Activated CD4-positive, alpha-beta T cell treated with anti-CD3 and anti-CD28 coated beads for 24 hours (primary cell): ENCODE measurements around the gene SLC12A8.

Experiments used
- DNase-seq, 2 donors: peaks; one replicate each; pipeline ENCODE4 v3.0.0-alpha.2; 2020; ENCODE audit warnings: low read depth in 2 of 2

SLC12A8 gene, protein sequence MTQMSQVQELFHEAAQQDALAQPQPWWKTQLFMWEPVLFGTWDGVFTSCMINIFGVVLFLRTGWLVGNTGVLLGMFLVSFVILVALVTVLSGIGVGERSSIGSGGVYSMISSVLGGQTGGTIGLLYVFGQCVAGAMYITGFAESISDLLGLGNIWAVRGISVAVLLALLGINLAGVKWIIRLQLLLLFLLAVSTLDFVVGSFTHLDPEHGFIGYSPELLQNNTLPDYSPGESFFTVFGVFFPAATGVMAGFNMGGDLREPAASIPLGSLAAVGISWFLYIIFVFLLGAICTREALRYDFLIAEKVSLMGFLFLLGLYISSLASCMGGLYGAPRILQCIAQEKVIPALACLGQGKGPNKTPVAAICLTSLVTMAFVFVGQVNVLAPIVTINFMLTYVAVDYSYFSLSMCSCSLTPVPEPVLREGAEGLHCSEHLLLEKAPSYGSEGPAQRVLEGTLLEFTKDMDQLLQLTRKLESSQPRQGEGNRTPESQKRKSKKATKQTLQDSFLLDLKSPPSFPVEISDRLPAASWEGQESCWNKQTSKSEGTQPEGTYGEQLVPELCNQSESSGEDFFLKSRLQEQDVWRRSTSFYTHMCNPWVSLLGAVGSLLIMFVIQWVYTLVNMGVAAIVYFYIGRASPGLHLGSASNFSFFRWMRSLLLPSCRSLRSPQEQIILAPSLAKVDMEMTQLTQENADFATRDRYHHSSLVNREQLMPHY

DNA sequence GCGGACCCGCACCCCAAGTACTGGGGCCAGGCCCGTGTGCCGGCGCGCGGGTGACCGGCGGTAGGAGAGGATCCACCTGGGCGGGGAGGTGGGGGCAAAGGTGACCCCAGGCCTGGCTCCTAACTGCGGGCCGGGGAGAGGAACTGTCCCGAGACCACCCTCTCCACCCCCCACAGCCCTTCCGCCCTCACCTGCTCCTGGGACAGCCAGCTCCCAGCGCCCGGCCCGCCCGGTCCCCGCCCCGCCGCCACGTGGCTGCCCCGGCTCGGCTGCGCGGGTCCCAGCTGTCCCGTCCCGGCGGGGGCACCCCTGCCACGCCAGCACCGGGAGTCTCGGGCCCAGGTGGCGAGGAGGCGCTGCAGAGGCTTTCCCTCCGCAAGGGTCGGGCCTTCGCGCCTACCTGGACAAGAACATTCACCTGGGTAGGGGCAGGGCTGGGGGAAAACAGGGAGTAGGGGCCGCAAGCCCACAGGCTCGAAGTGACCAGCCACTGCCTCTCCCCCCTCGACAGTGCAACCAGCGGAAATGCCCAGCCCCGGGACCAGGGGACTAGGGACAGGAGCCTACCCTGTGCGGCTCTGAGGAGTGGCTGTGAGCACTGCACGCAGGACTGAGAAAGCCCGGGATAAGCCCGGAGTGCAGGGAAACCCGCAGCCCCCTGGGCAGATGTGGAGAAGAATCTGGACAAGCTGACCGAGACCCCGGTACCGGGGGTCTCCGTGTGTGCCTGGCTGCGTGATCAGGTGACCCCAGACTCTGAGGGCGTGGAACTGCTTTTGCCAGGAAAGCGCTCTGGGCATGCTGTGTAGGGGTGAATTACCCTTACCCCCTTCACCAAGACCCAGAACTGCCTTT is at the start of gene SLC12A8:
SLC12A8 (minus strand) TSS at position 240 of the 855 bp plus-strand sequence. CDS start 1,399 bp downstream, outside the sequence.
- no peak for DNase-seq

DNA sequence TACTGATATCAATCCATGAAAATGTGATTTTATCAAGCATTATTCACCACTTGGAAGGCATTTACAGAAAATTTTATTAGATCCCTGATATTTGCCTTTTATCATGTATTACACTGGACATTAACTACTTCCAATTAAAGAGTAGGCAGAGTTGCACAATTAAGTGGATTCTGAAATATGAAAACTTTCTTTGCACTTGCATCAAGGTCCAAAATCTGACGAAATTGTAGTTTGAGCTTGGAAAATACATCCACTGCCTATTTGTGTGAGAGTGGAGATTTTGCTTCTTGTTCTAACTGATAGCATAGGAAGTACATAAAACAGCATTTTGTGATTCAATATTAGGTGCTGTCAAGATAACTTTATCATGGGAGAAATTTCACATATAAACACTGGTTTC is 49.6 kb upstream of the SLC12A8 start:
- DNase-seq = no peak

DNA sequence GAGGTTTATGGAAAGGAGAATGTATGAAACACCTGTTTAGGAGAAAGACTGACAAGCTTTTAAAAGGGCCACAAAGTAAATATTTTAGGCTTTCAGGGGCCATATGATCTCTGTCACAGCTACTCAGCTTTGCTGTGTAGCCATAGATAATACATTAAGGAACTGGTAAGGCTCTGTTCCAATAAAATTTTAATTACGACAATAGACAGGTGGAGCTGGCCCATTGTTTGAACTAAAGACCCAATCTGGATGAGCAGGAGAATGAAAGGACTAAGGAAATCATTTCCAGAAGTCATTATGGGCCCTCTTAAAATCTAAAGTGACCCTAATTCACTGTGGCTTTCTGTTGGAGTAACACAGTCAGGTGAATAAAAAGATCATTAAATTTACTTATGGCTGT is 48.5 kb upstream of the SLC12A8 start:
- no peak for DNase-seq

DNA sequence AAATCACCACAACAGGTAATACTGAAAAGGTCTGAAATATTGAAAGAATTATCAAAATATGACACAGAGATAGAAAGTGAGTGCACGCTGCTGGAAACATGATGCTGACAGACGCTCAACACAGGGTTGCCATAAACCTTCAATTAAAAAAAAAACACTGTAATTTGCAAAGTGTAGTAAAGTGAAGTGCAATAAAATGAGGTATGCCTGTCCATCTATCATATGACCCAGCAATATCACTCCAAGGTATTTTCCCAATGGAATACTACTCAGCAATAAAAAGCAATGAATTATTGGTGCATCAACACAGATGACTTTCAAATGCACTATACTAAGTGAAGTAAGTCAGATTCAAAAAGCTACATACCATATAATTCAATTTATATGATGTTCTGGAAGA is 47.6 kb upstream of the SLC12A8 start:
- no peak for DNase-seq

DNA sequence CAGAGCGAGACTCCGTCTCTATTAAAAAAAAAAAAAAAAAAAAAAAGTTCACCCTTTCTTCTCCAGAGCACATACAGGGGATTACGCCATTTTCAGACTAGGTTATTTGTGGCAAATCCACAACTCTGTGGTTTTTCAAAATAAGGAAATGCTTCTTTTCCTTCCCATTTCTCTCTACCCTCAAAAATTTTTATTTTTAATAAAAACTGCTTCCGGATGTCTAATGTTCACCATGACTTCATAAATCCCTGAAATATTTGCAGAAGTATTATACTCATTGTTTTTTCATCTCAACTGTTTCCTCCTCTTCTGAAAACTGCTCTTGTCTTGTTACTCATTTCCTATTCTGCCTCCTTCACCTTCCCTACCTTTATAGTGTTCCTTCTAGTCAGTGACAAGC is 45.0 kb upstream of the SLC12A8 start:
- no peak for DNase-seq

DNA sequence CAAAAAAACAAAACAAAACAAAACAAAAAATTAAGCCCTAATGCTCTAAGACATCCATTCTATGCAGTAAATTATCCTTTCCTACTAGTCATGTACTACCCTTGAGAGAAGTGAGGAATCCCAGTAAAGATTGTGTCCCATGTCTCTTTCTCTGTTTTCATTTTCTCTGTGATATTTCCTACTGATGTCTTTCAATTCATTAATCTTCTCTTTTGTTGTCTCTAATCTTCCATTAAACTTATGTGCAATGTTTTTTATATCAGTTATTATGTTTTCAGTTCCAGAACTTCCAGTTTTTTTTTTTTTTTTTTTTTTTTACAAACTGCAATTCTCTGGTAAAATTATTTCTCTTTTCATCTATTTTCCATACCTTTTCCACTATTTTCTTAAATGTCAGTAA is 44.1 kb upstream of the SLC12A8 start:
- DNase-seq = no peak

DNA sequence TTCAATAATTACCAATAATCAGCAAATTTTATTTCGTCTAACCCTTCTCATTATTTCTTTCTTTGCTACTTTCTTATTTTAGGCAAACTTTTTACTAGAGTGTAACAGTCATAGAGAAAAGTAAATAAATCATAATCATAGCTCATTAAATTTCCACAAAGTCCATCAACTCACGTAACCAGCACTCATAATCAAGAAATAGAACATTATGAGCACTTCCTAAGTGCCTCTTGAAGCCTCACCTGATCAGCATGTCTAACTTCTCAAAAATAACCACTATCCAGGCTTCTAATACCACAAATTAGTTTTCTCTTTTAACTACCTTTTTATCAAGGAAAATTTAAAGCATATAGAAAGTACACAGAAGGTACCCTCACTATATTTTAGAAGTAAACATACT is 38.4 kb upstream of the SLC12A8 start:
- no peak for DNase-seq

DNA sequence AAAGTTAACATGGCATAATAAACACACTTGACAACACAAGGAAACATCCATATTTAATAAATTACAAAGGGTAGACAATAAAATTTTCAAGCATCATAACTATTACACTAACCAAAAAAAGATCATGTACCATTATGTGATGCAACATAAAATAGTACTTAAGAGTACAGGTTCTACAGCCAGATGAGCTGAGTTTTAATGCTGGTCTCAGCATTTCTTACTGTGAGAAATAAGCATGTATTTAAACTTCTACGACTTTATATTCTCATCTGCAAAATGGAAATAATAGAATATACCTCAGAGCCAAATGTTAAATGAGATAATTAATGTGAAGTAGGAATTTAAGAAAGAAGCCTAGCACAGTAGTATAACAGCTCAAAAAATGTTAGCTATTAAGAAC is 33.7 kb upstream of the SLC12A8 start:
- DNase-seq = no peak

DNA sequence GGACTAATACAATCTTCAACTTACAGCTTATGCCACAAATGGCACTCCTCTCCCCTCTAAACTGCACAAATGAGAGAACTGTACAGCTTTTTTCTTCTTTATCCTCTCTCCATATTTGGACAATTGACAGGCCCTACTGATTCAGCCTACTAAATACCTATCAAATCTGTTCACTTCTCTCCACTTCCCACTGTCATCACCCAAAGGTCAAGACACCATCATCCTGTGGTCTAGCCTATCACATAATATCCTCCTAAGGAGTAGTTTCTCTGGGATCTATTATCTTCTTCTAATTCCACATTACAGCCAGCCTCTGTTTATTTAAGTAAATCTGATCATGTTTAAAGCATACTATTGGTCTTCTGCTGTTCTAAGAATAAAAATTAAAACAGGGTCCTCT is 33.0 kb upstream of the SLC12A8 start:
- DNase-seq = no peak

DNA sequence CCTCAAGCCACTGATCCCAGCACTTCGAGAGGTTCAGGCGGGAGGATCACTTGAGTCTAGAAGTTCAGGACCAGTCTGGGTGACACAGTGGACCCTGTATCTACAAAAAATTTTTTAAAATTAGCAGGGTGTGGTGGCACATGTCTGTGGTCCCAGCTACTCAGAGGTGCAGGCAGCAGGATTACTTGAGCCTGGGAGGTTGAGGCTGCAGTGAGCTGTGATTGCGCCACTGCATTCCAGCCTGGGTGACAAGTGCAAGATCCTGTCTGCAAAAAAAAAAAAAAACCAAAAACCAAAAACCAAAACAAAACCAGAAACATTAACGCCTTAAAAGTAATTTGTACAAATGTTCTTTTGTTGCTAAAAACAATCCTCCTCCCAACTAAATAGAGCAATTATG is 27.9 kb upstream of the SLC12A8 start:
- DNase-seq = no peak

DNA sequence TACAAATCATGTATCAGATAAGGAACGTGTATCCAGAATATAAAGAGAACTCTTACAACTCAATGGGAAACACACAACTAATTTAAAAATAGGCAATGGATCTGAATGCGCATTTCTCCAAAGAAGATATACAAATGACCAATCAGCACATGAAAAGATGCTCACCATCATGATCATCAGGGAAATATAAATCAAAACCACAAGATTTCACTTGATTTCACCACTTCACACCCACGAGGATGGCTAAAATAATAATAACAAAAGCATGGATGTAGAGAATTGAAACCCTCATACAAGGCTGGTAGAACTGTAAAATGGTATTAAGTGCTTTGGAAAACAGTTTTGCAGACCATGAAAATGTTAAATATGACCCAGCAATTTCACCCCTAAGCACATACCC is 26.7 kb upstream of the SLC12A8 start:
- no peak for DNase-seq

DNA sequence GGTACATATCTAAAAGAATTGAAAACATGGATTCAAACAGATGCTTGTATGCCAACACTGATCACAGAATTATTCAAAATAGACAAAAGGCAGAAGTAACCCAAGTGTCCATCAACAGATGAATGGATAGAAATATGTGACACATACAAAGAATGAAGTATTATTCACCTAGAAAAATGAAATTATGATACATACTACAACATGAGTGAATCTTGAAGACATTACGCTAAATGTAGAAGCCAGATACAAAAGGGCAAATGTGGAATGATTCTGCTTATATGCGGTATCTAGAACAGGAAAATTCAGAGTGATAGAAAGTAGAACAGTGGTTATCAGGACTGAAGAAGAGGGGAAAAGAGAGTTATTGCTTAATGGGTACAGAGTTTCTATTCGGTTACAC is 26.2 kb upstream of the SLC12A8 start:
- DNase-seq = no peak

DNA sequence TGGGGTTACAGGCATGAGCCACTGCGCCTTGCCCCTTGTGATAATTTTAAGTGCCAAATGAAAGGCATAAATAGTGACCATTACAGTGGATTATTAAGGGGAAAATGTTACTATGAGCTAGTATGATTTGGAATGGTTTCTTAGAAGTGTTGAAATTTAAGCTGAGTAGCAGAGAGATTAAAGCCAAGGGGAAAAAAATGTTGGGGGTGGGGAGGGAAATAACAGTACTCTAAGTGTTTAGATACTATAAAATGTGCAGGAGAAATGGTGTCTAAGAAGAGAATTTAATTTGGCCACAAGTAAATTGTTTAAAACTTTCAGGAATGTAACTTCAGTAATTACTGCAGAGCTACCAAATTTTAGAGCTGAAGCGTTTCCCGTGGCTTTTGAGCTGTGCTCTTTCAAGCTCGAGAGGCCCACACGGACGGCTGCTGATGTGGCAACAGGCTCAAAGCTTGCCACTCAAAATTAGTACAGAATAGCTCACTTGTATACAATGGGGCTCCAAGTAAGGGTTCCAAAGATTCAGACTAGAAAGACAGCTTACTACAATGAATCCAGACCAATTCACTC is 23.9 kb upstream of the SLC12A8 start:
- DNase-seq = no peak

DNA sequence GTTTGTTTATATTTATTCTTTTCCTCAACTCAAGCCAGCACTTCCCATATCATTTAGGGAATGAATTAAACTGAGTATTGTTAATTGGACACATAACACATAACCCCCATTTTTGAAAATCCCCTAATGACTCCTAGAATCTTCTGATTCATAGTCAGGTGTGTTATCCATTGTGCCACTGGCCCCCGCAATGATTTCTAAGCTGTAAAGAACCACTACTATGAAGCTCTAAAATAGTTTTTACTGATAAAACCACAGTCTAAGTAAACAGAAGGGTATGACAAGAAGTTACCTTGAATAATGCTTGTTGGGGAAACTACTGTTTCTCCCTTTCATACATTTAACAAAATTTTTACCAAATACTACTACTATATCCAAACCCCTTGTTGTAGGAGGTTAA is 22.3 kb upstream of the SLC12A8 start:
- no peak for DNase-seq

DNA sequence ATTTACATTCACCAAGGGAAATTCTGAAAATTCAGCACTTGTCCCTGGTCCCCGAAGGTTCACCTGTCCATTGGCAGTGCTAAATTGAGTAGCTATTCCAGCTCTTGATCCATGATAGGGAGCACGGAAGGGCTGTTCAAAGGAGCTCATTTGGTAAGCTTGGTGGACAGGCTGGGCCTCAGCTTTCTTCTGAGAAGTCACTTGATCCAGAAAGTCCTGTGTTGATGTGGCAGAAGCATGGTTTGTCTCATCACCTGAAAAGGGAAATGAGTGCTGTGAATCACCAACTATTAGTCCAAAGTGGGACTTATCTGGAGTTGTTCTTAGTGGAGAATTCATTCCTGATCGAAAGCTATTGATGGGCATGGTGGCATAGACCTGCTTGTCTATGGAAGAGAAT is 19.9 kb upstream of the SLC12A8 start:
- no peak for DNase-seq

DNA sequence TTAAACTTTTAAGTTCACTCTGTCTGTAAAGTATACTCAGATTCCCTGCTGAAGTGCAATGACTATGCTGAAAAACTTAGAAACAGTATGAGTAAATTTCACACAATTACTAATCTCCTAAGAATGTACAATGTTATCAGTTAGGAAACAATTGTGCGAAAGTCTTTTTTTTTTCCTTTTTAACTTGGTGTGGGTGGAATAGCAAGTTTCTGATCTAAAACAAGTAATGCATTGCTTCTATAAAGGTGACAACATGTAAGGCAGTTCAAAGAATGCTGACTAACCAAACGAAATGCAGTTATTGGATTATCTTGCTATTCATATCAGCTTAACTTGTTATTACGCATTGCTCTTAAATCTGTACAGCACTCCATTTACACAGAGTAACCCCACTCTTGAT is 19.3 kb upstream of the SLC12A8 start:
- DNase-seq = no peak

DNA sequence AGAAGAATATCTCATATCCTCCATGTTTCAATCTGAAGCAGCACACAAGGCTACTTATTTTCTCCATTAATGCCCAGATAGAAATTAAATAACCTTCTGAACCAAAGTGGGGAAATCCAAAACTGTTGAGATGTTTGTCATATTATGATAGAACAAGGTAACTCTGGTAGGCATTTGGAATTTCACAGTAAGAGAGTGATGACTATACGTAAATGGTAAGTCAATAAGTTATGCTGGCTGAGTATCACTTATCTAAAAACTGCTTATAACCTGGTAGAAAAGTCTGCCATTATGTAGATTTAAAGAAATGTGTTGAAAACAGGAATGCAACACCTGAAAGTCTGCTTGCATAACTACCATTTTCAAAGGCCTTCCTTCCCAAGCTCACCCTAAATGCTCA is 17.2 kb upstream of the SLC12A8 start:
- no peak for DNase-seq

DNA sequence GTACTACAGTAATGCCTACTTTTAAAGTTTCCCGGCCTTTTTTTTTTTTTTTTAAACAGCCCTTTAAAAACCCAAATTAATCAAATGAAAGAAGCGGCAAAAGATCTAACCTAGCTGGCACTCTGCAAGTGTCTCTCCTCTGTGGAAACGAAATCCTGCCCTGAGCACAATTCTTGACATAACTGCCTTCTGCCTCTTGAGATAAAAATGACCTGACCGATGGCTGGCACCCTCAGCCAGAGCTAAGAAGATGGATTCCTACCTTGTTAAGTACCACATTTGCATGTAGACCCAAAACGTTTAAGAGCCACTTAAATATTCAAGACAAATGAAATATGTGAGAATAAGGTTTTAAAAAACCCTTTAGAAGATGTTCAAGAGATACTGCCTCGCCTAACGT is 16.6 kb upstream of the SLC12A8 start:
- DNase-seq = no peak

DNA sequence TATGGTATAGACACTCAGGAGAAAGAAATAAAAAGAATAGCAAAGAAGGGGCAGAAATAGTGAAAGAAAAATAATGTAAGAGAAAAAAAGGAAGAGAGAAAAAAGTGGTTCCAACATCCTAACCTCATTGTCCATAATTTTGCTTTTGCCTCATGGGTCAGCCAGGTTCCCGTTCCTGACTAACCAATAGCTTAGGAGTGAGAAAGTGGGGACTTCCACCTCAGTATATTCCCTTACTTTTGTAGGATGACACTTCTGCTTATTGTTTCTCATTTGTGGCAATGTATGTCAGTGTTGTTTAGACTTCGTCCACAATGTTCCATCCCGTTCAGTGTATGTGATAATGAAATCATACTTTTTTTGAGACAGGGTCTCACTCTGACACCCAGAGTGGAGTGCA is 9.3 kb upstream of the SLC12A8 start:
- DNase-seq = no peak

DNA sequence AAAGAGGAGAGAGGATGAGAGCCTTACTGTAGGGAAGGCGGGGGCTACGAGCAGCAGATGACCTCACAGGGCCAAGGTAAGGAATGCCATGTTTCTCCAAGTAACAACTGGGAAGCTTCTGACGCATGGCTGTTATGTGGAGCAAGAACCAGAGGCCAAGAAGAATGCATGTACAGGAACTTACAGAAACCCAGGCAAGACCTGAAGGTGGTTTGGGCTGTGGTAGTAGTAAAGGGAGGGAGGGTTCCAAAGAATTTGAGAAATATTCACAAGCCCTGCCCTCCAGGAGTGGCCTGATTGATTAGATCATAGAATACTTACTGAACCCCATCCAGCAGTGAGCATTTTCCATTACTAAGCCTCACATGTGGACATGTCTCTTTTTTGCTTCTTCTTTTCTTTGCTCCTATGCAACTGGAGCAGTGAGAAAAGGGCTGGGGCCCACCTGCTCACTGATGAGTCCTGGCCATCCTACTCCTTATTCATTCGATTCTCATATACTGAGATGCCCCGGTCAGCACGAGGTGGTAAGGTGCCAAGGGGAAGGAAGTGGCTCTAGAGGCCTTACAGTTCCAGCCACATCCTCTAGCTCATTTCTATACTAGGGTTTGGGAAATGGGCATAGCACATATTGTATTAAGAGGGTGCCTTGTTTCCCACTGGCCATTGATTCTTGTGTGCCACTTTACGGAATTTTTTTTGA is 8.3 kb upstream of the SLC12A8 start:
- no peak for DNase-seq

DNA sequence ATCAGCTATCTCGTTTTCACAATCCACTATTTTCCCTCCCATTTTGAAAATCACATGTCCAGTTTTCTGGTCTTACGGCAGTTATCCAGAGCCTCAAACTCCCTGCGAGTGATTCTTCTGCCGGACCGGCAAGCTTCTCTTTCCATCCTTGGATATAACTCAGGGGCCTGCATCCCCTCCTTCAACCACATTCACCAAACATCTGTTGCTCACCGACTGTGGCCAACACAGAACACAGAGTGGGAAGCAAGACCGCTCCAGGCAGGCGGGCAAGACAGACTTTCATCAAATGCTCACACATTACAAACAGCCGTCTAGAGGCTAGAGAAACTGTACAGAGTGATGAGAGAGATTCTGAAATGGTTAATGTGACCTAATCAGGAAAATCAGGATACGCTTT is 7.6 kb upstream of the SLC12A8 start:
- no peak for DNase-seq
